Glutamatergic neuron (in vitro differentiated cells): Measurements from ENCODE around the gene CCRL2. TPM values are rescaled to one million over a fixed set of nuclear protein-coding genes. Genes with fewer than 3 reads are reported as not detected.

ENCODE experiments used
- DNase-seq: peaks from one replicate; pipeline ENCODE4 v3.0.0; 2022
- H3K27ac Mint-ChIP-seq: one replicate; pipeline ENCODE4 v1.8.0; 2020; ENCODE audit warnings: mild to moderate bottlenecking, mixed read lengths, inconsistent platforms; ENCODE audit not compliant: unreplicated experiment
- H3K27me3 Mint-ChIP-seq: one replicate; pipeline ENCODE4 v1.8.0; 2020; ENCODE audit warnings: mild to moderate bottlenecking, moderate library complexity, mixed read lengths, inconsistent platforms; ENCODE audit not compliant: unreplicated experiment
- H3K36me3 Mint-ChIP-seq: one replicate; pipeline ENCODE4 v1.8.0; 2020; ENCODE audit warnings: mild to moderate bottlenecking, mixed read lengths, inconsistent platforms; ENCODE audit not compliant: unreplicated experiment
- H3K4me1 Mint-ChIP-seq: one replicate; pipeline ENCODE4 v1.8.0; 2020; ENCODE audit warnings: mild to moderate bottlenecking, low read depth, mixed read lengths, inconsistent platforms; ENCODE audit not compliant: unreplicated experiment
- H3K4me3 Mint-ChIP-seq: one replicate; pipeline ENCODE4 v1.8.0; 2020; ENCODE audit warnings: mild to moderate bottlenecking, mixed read lengths, inconsistent platforms; ENCODE audit not compliant: unreplicated experiment
- H3K9me3 Mint-ChIP-seq: one replicate; pipeline ENCODE4 v1.8.0; 2020; ENCODE audit warnings: mild to moderate bottlenecking, moderate library complexity, mixed read lengths, inconsistent platforms; ENCODE audit not compliant: unreplicated experiment
- CTCF ChIP-seq: fragments of 200-600 bp; sonication (generic); IDR thresholded peaks from one replicate; pipeline ENCODE4 v1.5.0; 2021; ENCODE audit not compliant: partially characterized antibody, unreplicated experiment
- total RNA-seq: library from RNA; stranded (reverse); fragmentation: NEBNext Ultra II Directional; extraction: Animal tissue kit (Norgen Biotek cat#: 25700); gene quantifications from one replicate; pipeline ENCODE4 v1.2.1, GENCODE V29; 2021; ENCODE audit not compliant: unreplicated experiment

CCRL2 gene
- total RNA-seq, 1 donor from 2014 or later = not detected

GRCh38 chr3:46416811-46417510, 9.9 kb downstream of the CCRL2 start:
- no peaks in the 10 kb centered on the region for H3K4me1 Mint-ChIP-seq
- H3K27me3 Mint-ChIP-seq = peaks cover 2% of the 10 kb centered on the region
- DNase-seq = no peak
- no peak overlapping the region for H3K4me3 Mint-ChIP-seq
- H3K36me3 Mint-ChIP-seq = no peaks in the 10 kb centered on the region
- H3K27ac Mint-ChIP-seq = no peak overlapping the region
- peaks cover 2% of the 10 kb centered on the region for H3K9me3 Mint-ChIP-seq
- no peak for TF ChIP-seq CTCF

- no peak for DNase-seq
- H3K27ac Mint-ChIP-seq = no peak overlapping the region
- H3K4me3 Mint-ChIP-seq = no peak overlapping the region
- peaks cover 2% of the 10 kb centered on the region for H3K9me3 Mint-ChIP-seq
- peaks cover 3% of the 10 kb centered on the region for H3K27me3 Mint-ChIP-seq
- H3K4me1 Mint-ChIP-seq = peaks cover 1% of the 10 kb centered on the region
- no peak for TF ChIP-seq CTCF
- no peaks in the 10 kb centered on the region for H3K36me3 Mint-ChIP-seq
Observed at GRCh38 chr3:46417841-46418611, 11.0 kb downstream of the CCRL2 start.

GRCh38 chr3:46419816-46420215, 12.8 kb downstream of the CCRL2 start:
- no peak for TF ChIP-seq CTCF
- Mint-ChIP-seq H3K4me3 (no peak overlapping the region), H3K27ac (no peak overlapping the region), H3K9me3 (peaks cover 2% of the 10 kb centered on the region), H3K4me1 (peaks cover 6% of the 10 kb centered on the region), H3K36me3 (no peaks in the 10 kb centered on the region), H3K27me3 (peaks cover 5% of the 10 kb centered on the region)
- DNase-seq = no peak

- no peak overlapping the region for H3K27ac Mint-ChIP-seq
- peaks cover 2% of the 10 kb centered on the region for H3K9me3 Mint-ChIP-seq
- H3K4me3 Mint-ChIP-seq = no peak overlapping the region
- TF ChIP-seq CTCF = no peak
- H3K27me3 Mint-ChIP-seq = peaks cover 5% of the 10 kb centered on the region
- no peak for DNase-seq
- H3K36me3 Mint-ChIP-seq = no peaks in the 10 kb centered on the region
- H3K4me1 Mint-ChIP-seq = peaks cover 6% of the 10 kb centered on the region
Observed at GRCh38 chr3:46420931-46421330, 13.9 kb downstream of the CCRL2 start.

GRCh38 chr3:46422617-46423016, 15.6 kb downstream of the CCRL2 start:
- Mint-ChIP-seq H3K4me1 (peaks cover 6% of the 10 kb centered on the region), H3K9me3 (no peaks in the 10 kb centered on the region), H3K27me3 (peaks cover 5% of the 10 kb centered on the region), H3K4me3 (no peak overlapping the region), H3K36me3 (no peaks in the 10 kb centered on the region), H3K27ac (no peak overlapping the region)
- TF ChIP-seq CTCF = no peak
- peak; percentile 34 for DNase-seq
